CD4-positive, alpha-beta T cell treated with Interleukin-2 at 100 ng/mL for 4 hours (primary cell): Measurements from ENCODE around the gene NLGN2.

Source experiments
- DNase-seq: peaks from one replicate; pipeline ENCODE4 v3.0.0-alpha.2; 2020; ENCODE audit warnings: low spot score

The NLGN2 gene

GRCh38 chr17:7437950-7438614, 30.4 kb downstream of the NLGN2 start:
- peak; percentile 36 for DNase-seq

DNA sequence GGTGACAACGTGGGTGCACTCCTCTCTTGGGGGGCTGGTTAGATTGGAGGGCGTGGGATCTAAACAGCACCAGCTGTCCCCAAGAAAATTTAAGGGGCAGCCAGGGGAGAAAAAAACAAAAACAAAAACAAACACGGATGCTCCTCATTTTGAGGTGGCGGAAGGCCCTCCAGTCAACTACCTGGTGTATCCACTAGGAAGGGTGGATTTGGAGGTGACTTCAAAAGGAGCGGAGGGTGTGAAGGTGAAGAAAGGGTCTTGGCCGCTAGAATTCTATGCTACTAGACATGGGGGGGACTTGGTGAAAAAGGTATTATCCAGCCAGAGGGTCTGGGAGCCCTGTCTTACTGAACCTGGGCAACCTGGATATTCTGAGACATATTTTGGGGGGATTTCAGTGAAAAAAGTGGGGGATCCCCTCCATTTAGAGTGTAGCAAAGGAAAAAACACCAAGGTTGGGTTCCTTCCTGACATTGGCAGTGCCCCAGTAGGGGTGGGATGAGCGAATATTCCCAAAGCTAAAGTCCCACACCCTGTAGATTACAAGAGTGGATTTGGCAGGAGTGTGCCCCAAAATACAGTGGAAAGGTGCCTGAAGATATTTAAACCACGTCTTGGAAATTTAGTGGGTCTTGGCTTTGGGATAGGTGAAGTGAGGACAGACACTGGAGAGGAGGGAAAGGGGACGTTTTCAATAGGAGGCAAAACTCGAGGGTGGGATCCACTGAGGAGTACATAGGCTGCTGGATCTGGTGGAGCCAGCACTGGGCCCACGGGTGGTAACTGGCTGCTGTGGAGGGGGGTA, 31.2 kb downstream of the NLGN2 start:
- DNase-seq = no peak

DNA sequence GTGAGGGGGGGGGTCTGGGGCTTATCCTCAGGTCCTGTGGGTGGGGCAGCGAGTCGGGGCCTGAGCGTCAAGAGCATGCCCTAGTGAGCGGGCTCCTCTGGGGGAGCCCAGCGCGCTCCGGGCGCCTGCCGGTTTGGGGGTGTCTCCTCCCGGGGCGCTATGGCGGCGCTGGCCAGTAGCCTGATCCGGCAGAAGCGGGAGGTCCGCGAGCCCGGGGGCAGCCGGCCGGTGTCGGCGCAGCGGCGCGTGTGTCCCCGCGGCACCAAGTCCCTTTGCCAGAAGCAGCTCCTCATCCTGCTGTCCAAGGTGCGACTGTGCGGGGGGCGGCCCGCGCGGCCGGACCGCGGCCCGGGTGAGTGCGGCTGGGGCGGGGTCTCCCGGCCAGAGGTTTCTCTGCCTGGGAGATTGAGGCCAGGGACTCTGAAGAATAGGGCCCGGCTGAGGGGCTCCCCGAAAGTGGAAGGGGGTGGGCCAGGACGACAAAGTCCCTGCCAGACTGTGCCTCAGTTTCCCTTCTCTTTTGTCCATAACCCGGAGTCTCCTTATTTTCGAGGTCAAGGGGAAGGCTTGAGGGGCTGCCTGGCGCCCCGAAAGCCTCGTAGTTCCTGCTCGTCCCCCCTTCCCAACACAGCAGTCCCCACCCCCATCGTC, 31.9 kb downstream of the NLGN2 start, which contains the start of gene FGF11:
TSS of gene FGF11 (plus strand) at position 51 of the 651 bp plus-strand sequence. CDS start at position 160, 109 bp downstream.
- no peak for DNase-seq

DNA sequence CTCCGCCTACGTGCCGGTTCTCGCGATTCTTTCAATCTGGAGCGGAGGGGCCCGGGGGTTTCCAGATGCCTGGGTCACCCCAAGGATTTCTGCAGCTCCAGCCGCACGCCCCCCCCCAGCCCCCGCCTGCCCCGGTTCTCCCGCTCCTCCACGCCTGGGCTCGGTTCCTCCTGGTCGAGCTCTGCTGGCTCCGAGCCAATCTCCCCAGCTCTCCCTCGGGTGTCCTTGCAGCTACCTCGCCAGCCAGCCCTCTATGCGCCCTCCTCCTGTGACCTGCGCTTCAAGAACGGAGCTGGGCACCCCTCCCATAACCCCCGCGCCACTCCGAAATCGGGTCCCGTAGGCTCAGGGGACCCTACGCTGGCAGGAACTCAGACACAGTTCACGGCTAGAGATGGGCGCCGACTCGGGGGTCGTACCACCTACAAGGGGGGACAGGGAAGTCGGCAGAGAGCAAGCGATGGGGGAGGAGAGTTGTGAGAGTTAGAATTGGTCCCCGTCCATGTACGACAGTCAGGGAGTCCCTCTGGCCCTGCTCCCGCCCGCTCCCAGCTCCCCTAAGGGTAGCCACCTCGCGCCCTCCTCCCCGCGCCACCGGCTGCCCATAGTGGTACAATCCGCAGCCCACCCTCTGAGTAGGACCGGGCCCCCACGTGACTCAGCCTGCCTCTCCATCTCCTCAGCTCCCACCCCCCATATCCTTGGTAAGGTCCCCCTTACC, 32.6 kb downstream of the NLGN2 start:
- no peak for DNase-seq

GRCh38 chr17:7440834-7441195, 33.2 kb downstream of the NLGN2 start:
- DNase-seq = no peak

DNA sequence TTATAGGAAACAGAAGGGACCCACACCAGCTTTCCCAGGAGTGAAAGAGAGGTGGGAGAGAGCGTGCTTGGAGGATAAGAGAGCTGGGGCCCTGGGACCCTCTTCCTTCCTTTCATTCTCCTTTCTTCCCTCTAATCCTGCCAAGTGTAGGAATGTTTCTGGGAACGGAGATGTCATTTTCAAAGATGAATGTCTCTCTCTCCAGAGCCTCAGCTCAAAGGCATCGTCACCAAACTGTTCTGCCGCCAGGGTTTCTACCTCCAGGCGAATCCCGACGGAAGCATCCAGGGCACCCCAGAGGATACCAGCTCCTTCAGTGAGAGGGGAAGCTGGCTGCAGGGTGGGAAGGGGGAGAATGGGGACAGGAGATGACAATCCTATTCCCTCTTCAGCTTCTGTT, 33.6 kb downstream of the NLGN2 start:
- no peak for DNase-seq

GRCh38 chr17:7442142-7442541, 34.5 kb downstream of the NLGN2 start:
- DNase-seq = no peak

GRCh38 chr17:7443499-7444485, 36.1 kb downstream of the NLGN2 start:
- DNase-seq = no peak

DNA sequence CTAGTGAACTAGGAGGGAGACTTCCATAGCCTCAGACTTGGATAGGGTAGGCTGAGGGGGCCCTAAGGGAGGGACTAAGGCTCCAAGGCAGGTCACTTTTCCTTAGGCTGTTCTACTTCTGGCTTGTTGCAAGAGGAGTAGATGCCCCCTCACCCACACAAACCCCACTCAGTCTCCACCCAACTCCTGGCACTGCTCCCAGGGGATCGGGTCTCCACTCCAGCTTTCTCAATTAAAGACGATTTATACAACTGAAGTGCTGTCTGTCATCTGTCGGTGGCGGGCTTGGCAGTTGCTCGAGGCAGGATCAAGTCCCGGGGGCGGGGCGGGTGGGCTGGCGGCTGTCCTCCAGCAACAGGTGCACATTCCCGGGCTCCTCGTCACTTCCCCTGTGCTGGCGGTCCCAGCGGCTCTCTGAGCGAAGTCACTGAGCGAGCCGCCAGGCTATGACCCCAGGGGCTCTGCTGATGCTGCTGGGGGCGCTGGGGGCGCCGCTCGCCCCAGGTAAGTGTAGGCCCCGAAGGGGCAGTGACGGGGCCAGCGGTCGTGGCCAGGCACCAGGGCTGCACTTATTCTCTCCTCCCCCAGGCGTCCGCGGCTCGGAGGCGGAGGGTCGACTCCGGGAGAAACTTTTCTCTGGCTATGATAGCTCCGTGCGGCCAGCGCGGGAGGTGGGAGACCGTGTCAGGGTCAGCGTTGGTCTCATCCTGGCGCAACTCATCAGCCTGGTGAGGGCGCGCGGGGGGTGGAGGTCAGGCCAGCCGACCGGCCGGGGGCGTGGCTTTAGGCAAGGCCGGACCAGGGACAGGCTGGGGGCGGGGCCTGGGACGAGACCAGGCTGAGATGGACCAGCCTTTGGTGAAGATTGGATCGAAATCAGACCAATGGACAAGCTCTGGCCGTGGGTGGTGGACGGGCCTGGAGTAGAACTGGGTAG, 37.3 kb downstream of the NLGN2 start, which contains the start of gene CHRNB1:
TSS of gene CHRNB1 (plus strand) at position 380 of the 937 bp plus-strand sequence. CDS start at position 447, 67 bp downstream.
- DNase-seq = no peak

- peak; percentile 30 for DNase-seq
Measured at GRCh38 chr17:7445619-7445968, 37.9 kb downstream of the NLGN2 start.

DNA sequence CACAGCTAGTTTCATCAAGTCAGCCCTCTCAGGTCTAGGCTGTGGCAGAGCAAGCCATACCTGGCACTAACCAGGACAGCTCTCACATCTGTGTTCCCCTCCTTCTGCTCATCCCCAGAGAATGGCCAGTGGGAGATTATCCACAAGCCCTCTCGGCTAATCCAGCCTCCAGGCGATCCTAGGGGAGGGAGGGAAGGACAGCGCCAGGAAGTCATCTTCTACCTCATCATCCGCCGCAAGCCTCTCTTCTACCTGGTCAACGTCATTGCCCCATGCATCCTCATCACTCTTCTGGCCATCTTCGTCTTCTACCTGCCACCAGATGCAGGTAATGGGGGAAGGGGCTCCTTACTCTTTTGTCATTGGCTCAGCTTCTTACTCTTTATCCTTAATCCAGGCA, 40.8 kb downstream of the NLGN2 start:
- DNase-seq = no peak

- no peak for DNase-seq
Measured at GRCh38 chr17:7459961-7460545, 52.4 kb downstream of the NLGN2 start.

- DNase-seq = no peak
Measured at GRCh38 chr17:7460850-7461660, 53.4 kb downstream of the NLGN2 start.

GRCh38 chr17:7462474-7463371, 55.1 kb downstream of the NLGN2 start:
- DNase-seq = no peak

- DNase-seq = no peak
Measured at GRCh38 chr17:7463372-7463846, 55.8 kb downstream of the NLGN2 start.

DNA sequence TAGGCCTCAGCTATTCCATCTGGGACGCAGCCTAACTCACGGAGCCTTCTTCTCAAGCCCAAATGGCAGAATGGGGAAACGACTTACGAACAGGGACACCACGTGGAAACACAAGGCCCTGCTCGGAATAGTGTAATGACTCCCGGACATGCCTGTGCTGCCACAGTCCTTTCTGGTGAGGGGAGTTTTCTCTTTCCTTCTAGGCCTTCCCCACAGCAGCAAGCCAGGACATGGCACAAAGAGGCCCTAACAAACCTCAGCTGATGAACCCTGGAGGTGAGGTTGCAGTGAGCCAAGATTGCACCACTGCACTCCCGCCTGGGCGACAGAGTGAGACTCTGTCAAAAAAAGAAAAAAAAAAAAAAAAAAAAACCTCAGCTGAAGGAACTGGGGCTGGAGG, 56.4 kb downstream of the NLGN2 start:
- no peak for DNase-seq

DNA sequence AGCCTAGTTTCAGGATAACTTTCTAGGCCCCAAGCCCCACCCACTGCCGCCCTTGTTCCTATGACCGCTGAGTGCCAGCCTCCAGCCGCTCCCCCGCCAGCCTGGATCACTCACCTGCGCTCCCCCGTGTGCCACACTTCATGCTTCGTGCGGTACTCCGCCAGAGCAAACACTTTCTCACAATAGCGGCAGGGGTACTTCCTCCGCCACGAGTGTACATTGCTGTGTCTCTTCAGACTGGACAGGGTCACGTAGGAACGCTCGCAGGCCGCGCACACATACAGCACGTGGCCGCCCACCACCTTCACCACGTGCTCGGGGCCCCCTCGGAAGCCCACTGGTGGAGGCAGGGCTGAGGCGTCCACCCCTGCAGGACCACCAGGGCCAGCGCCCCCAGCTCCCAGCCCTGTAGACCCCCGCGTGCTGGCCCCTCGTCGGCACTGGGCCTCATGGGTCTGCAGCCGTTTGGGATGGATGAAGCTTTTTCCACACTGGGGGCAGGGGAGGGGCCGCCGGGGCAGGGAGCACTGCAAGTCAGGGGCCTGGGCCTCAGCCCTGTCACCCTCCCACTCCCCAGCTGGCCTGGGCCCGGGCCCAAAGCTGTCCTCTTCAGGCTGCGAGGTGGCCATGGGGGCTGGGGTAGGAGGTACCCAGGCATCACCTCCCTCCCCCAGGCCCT, 58.1 kb downstream of the NLGN2 start:
- no peak for DNase-seq
